GDM1 (cell line): ENCODE data around the gene TNXB.

ENCODE experiments used
- DNase-seq: peaks from one replicate; lab custom pipeline; 2025; lab: John Stamatoyannopoulos, UW

TNXB gene, protein sequence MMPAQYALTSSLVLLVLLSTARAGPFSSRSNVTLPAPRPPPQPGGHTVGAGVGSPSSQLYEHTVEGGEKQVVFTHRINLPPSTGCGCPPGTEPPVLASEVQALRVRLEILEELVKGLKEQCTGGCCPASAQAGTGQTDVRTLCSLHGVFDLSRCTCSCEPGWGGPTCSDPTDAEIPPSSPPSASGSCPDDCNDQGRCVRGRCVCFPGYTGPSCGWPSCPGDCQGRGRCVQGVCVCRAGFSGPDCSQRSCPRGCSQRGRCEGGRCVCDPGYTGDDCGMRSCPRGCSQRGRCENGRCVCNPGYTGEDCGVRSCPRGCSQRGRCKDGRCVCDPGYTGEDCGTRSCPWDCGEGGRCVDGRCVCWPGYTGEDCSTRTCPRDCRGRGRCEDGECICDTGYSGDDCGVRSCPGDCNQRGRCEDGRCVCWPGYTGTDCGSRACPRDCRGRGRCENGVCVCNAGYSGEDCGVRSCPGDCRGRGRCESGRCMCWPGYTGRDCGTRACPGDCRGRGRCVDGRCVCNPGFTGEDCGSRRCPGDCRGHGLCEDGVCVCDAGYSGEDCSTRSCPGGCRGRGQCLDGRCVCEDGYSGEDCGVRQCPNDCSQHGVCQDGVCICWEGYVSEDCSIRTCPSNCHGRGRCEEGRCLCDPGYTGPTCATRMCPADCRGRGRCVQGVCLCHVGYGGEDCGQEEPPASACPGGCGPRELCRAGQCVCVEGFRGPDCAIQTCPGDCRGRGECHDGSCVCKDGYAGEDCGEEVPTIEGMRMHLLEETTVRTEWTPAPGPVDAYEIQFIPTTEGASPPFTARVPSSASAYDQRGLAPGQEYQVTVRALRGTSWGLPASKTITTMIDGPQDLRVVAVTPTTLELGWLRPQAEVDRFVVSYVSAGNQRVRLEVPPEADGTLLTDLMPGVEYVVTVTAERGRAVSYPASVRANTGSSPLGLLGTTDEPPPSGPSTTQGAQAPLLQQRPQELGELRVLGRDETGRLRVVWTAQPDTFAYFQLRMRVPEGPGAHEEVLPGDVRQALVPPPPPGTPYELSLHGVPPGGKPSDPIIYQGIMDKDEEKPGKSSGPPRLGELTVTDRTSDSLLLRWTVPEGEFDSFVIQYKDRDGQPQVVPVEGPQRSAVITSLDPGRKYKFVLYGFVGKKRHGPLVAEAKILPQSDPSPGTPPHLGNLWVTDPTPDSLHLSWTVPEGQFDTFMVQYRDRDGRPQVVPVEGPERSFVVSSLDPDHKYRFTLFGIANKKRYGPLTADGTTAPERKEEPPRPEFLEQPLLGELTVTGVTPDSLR (N-terminal part only)

DNA sequence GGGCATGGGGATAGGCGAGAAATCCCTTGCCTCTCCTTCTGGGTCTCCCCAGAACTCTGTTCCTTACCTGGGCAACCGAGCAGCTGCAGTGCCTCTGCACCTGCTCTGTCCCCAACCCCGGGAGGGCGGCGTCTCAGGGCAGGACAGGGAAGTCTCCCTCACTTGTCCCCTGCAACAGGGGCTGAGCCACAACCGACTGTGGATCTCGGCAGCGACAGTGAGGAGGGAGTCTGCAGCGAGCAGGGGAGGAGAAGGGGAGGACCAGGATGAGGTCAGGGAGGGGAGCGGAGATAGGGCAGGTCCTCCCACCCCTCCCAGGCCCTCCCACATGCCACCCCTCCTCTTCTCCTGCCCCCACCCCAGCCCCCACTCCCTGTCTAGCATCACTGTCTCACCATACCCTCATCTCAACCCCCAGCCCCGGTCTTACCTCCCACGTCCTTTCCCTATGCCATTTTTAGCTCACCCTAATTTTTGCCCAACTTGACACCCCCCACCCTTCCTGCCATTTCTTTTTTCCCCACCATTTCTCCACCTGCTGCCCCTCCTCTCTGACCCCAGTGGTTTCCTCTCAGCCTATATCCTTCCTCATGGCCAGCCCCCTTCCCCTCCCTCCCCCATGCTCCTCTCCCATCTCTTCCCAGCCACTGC lies at the start of gene TNXB:
TSS of gene TNXB (minus strand) at position 225 of the 651 bp plus-strand sequence. CDS start 11,140 bp downstream, outside the sequence.
- peak; percentile 36 for DNase-seq

- DNase-seq: no peak
Measured at GRCh38 chr6:32158052-32158451, 48.9 kb upstream of the TNXB start.

GRCh38 chr6:32156891-32157290 lies 47.8 kb upstream of the TNXB start:
- no peak for DNase-seq

- DNase-seq: peak; percentile 18
Measured at GRCh38 chr6:32154514-32155161, 45.5 kb upstream of the TNXB start.

GRCh38 chr6:32153564-32154513 lies 44.7 kb upstream of the TNXB start, which contains the start of gene PPT2:
TSS of gene PPT2 (plus strand) at chr6:32154141. CDS start at chr6:32154595, 454 bp downstream.
- peak; percentile 75 for DNase-seq

GRCh38 chr6:32152769-32153563 lies 43.8 kb upstream of the TNXB start:
- no peak for DNase-seq

DNA sequence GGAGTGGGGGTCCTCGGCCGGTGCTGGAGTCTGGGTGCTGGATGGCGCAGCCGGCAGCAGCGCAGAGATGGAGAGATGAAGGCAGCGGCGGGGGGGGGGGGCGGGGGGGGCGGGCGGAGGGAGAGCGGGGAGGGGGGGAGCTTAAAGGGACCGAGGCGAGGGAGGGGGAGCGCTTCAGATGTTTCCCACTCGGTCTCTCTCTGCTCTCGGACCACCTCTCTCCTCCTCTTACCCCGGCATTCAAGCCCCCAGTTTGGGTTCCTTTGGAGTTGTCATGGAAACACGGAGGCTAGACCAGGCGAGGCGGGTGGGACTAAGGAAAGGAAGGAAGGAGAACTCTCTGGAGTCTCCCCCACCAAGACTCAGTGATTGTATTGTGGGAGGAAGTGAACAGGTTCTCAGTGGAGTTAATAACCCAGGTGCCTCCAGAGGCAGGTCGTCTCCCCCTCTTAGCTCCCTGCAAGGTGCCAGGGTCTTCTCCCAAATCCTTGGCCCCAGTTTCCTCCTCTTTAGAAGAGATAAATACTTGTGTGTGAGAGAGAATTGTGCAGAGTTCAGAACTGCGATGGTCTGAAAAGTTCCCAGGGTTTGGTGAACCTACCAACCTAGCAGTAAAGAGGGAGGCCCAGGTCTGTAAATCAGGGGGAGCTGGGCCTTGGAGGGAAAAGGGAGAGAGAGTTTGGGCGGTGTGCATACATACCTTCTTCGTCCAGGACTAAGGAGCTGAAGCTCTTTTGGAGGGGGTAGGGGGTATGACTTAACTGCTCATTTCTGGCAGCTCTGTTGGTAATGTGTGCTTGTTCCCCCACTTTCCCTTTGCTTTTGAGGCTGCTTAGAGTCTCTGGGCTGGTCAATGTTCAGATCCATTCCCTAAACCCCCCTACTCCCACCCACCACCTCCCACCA lies 43.0 kb upstream of the TNXB start, which contains the start of gene PRRT1:
TSS of gene PRRT1 (minus strand) at position 77 of the 906 bp plus-strand sequence. CDS start 112 bp downstream, outside the sequence.
- DNase-seq: no peak

GRCh38 chr6:32151181-32151862 lies 42.2 kb upstream of the TNXB start:
- no peak for DNase-seq

GRCh38 chr6:32149932-32150870 lies 41.1 kb upstream of the TNXB start:
- no peak for DNase-seq

GRCh38 chr6:32149092-32149755 lies 40.1 kb upstream of the TNXB start:
- DNase-seq: no peak

GRCh38 chr6:32148289-32149091 lies 39.4 kb upstream of the TNXB start:
- no peak for DNase-seq

DNA sequence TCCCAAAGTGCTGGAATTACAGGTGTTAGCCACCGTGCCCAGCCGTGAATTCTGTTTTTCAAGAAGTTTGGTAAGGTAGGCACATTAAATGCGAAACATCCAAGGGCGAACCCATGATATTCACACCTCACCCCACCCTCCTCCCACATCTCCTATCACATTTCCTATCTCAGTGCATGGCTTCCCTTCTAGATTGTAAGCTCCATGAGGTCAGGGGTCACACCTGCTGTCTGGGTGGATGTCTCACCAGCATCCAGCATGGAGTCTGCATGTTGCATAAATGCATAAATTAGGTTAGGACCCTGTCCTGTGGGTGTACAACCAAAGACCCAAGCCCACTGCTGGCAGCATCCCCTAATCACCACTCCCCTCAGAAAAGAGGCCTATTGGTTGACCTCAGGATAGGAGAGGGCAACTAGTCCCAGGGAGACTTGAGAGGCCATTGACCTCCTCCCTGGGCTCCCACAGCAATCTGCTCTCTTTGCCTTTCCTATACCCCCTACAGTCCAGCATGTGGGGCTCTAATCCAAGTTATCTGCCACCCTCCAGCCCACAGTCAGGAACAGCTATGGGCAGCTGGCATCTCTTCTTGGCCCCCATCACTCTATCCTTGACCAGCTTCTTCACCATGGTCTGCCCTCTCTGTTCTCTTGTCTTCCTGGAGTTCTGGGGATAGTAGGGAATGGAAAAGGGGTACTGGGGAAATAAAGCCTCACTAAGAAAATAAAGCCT lies 38.4 kb upstream of the TNXB start:
- no peak for DNase-seq

GRCh38 chr6:32146687-32147086 lies 37.5 kb upstream of the TNXB start:
- no peak for DNase-seq

DNA sequence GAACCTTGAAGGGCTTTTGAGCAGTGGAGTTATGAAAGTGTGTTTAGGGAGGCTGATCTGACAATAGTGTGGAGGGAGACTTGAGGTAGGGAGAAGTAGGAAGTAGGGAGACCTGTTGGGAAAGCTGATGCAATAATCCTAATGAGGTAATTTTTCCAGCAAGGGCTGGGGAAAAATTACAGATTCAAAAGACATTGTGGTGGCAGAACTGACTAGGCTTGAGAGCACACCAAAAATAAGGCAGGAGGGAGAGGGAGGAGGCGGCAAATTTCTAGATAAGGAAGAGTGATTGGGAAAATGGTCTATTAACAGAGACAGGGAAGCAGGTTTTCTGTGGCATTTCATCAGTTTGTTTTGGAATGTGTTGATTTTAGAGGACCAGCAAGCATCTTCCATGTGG lies 37.1 kb upstream of the TNXB start:
- no peak for DNase-seq
